HepG2 (cell line): ENCODE measurements around the gene STEAP1B.

ENCODE experiments used
- CEBPB ChIP-seq: IDR thresholded peaks from 2 replicates; pipeline ENCODE4 v1.6.1; 2011; ENCODE audit warnings: low read depth, low read length, improper control_type of control experiment, borderline replicate concordance
- CTCF ChIP-seq: sonication (generic); formaldehyde crosslinking; IDR thresholded peaks from 2 replicates; pipeline ENCODE4 v1.5.0; 2020; ENCODE audit warnings: mild to moderate bottlenecking, missing genetic modification reagents, moderate library complexity
- FOSL2 ChIP-seq: sonication (generic); formaldehyde crosslinking; IDR thresholded peaks from 2 replicates; pipeline ENCODE4 v1.4.0; 2020; ENCODE audit warnings: missing genetic modification reagents
- GABPB1 ChIP-seq: IDR thresholded peaks from 2 replicates; pipeline ENCODE4 v1.6.1; 2016; ENCODE audit warnings: mild to moderate bottlenecking, missing genetic modification reagents, moderate library complexity, missing compliant biosample characterization
- JUNB ChIP-seq: sonication (generic); formaldehyde crosslinking; IDR thresholded peaks from 2 replicates; pipeline ENCODE4 v1.8.0; 2022; ENCODE audit warnings: missing genetic modification reagents, mild to moderate bottlenecking, borderline replicate concordance
- MEIS1 ChIP-seq: sonication (generic); formaldehyde crosslinking; IDR thresholded peaks from 2 replicates; pipeline ENCODE4 v1.9.0; 2021; ENCODE audit warnings: mild to moderate bottlenecking, missing genetic modification reagents, moderate library complexity, borderline replicate concordance
- POLR2A ChIP-seq, 2 experiments: IDR thresholded peaks; 2 replicates each; pipeline ENCODE4 v1.6.1; 2011; ENCODE audit warnings: low read depth in 2 of 2, low read length in 2 of 2, mild to moderate bottlenecking in 1 of 2, moderate library complexity in 1 of 2; ENCODE audit not compliant: insufficient read depth in 1 of 2
- POLR2AphosphoS5 ChIP-seq: IDR thresholded peaks from 2 replicates; pipeline ENCODE4 v1.6.1; 2012; ENCODE audit warnings: low read depth, low read length
- SETDB1 ChIP-seq: sonication (generic); formaldehyde crosslinking; IDR thresholded peaks from 2 replicates; pipeline ENCODE4 v1.5.1; 2020; ENCODE audit warnings: missing genetic modification reagents, mild to moderate bottlenecking, borderline replicate concordance
- SIN3A ChIP-seq: IDR thresholded peaks from 2 replicates; pipeline ENCODE4 v1.6.1; 2011; ENCODE audit warnings: low read depth, mild to moderate bottlenecking, control low read depth, low read length, borderline replicate concordance
- TARDBP ChIP-seq: sonication (generic); formaldehyde crosslinking; IDR thresholded peaks from 2 replicates; pipeline ENCODE4 v1.8.0; 2022; ENCODE audit warnings: mild to moderate bottlenecking, missing genetic modification reagents
- ZNF17 ChIP-seq: sonication (generic); formaldehyde crosslinking; IDR thresholded peaks from 2 replicates; pipeline ENCODE4 v1.5.0; 2020; ENCODE audit warnings: mild to moderate bottlenecking, missing genetic modification reagents
- ZNF550 ChIP-seq: sonication (generic); formaldehyde crosslinking; IDR thresholded peaks from 2 replicates; pipeline ENCODE4 v1.4.0; 2020; ENCODE audit warnings: mild to moderate bottlenecking, missing genetic modification reagents, borderline replicate concordance

GRCh38 chr7:22417841-22418240 lies 82.1 kb downstream of the STEAP1B start:
- TF ChIP-seq MEIS1 (no peak), TARDBP (CRISPR knock-in tag) (no peak), FOSL2 (CRISPR knock-in tag) (no peak), POLR2A (IDR thresholded peaks at IDR 0.05; ENCODE audit: insufficient read depth in 1 of 2, low read depth in 2 of 2, low read length in 2 of 2) (no peak), POLR2AphosphoS5 (no peak), CTCF (CRISPR knock-in tag) (no peak), SIN3A (no peak), ZNF17 (CRISPR knock-in tag) (no peak), CEBPB (no peak), JUNB (CRISPR knock-in tag) (no peak), SETDB1 (no peak), ZNF550 (CRISPR knock-in tag) (no peak), GABPB1 (CRISPR knock-in tag) (no peak)
